Measurements from ENCODE around the gene MATR3.

MATR3 gene

GRCh38 chr5:139315056-139315615, 21.6 kb downstream of the MATR3 start:
- in situ Hi-C loops (cut with MboI; ENCODE audit: low sequenced_read_pairs, unreplicated experiment), result no loop called here
- TF ChIP-seq CTCF (IDR thresholded peaks at IDR 0.05; ENCODE audit: borderline replicate concordance, control extremely low read depth, extremely low read depth, insufficient read depth, missing control alignments), result no peak
- DNase-seq (ENCODE audit: low spot score), result no peak

- in situ Hi-C loops (cut with MboI; ENCODE audit: low sequenced_read_pairs, unreplicated experiment), result no loop called here
- no peak for DNase-seq (ENCODE audit: low spot score)
These were observed 42.3 kb downstream of the MATR3 start for GRCh38 chr5:139335811-139336210.

GRCh38 chr5:139340051-139340450, 46.5 kb downstream of the MATR3 start:
- DNase-seq (ENCODE audit: low spot score), result no peak
- in situ Hi-C loops (cut with MboI; ENCODE audit: low sequenced_read_pairs, unreplicated experiment), result no loop called here
- no peak for TF ChIP-seq CTCF (IDR thresholded peaks at IDR 0.05; ENCODE audit: borderline replicate concordance, control extremely low read depth, extremely low read depth, insufficient read depth, missing control alignments)

More at GRCh38 chr5:139335811-139336210, 42.3 kb downstream of the MATR3 start:
- no peak for TF ChIP-seq CTCF (IDR thresholded peaks at IDR 0.05; ENCODE audit: borderline replicate concordance, control extremely low read depth, extremely low read depth, insufficient read depth, missing control alignments)

DNA sequence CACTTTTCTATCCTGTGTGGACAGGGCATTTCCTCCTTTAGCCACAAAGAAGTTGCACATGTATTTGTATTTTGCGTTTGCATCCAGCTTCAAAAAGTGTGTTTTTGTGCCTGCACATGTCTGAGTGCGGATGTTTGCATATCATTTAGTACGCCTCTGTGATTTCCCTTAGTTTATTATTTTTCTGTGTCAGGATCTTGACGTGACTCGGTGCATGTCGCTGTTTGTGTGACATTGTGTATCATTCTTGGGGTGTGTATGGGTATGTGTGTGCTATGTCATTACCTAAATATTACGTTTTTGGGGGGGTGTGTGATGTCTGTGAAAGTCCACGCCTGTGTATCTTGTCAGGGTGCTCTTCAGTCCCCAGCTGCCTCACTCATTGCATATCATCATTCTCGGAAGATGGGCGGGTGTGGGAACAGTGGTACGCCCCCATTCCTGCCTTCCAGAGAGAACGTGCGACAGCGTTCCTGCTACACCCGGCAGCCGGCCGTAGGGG, 47.7 kb downstream of the MATR3 start:
- DNase-seq (ENCODE audit: low spot score), result no peak
- in situ Hi-C loops (cut with MboI; ENCODE audit: low sequenced_read_pairs, unreplicated experiment), result no loop called here
- TF ChIP-seq CTCF (IDR thresholded peaks at IDR 0.05; ENCODE audit: borderline replicate concordance, control extremely low read depth, extremely low read depth, insufficient read depth, missing control alignments), result no peak

DNA sequence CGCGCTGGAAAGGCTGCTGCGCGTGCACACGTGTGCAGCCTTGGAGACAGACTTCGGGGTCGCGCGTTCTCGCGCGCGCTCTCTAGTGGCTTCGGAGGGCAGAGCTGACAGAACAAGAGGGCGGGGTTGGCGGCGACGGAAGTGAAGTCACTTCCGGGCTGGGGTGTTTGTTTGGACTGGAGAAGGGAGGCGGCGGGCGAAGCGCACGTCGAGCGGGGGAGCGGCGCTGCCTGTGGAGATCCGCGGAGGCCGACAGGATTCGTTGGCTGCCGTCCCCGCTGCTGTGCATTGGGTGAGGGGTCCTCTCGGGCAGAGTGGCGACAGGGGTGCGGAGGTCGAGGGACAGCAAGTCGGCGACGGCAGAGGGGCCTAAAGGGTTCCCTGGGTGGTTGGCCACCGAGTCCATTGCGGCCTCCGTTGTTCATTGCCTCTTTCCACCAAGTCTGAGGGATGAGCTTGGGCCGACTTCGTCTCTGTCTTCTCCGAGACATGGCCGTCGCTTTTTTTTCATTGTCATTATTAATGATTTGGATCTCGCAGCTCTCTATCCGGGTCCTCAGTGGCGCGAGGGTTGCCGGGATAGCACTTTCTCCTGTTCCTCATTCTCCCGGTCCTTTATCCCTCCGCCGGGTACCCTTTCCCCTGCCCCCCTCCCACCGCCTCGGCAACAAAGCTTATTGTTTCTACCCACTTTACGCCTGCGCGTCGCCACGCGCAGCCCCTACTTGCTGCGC, 48.3 kb downstream of the MATR3 start, which contains the start of gene PAIP2:
TSS of gene PAIP2 (plus strand) at position 166 of the 734 bp plus-strand sequence. CDS start 21,931 bp downstream, outside the sequence.
- TF ChIP-seq CTCF (IDR thresholded peaks at IDR 0.05; ENCODE audit: borderline replicate concordance, control extremely low read depth, extremely low read depth, insufficient read depth, missing control alignments), result peak; percentile 88
- in situ Hi-C loops (cut with MboI; ENCODE audit: low sequenced_read_pairs, unreplicated experiment), result no loop called here

DNA sequence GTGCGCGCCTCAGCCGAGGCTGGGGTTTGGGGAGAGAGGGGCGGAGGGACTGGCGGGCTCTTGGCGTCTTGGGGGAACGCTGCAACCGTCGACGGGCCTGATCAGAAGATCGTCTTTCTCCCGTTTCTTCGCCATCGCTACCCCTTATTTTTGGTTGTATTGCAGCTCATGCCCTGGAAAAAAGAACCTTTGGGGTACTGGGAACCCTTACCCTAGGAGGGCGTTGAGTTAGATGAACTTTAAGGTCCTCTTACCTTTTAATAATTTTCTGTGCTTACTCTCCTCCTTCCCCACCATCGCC, 48.8 kb downstream of the MATR3 start:
- DNase-seq (ENCODE audit: low spot score), result no peak
- no peak for TF ChIP-seq CTCF (IDR thresholded peaks at IDR 0.05; ENCODE audit: borderline replicate concordance, control extremely low read depth, extremely low read depth, insufficient read depth, missing control alignments)
- in situ Hi-C loops (cut with MboI; ENCODE audit: low sequenced_read_pairs, unreplicated experiment), result no loop called here

More for the DNA sequence above, 48.3 kb downstream of the MATR3 start, which contains the start of gene PAIP2:
- peak; percentile 96 for DNase-seq (ENCODE audit: low spot score)
